OCI-LY7 (cell line): ENCODE results near the gene CAMK4.

Source experiments
- EZH2phosphoT487 ChIP-seq: fragments of 200-600 bp; sonication (generic); IDR thresholded peaks from 2 replicates; pipeline ENCODE4 v1.6.1; 2018; ENCODE audit warnings: low read depth, borderline replicate concordance, mild to moderate bottlenecking, mixed run types, antibody characterized with exemption, low read length, moderate library complexity, mixed read lengths
- TF ChIP-seq, protein P1 (sequence below): fragments of 200-600 bp; sonication (generic); conservative IDR thresholded peaks from 2 replicates; pipeline ENCODE4 v1.5.1; 2014; ENCODE audit warnings: mild to moderate bottlenecking, antibody characterized with exemption, low read length, moderate library complexity, mixed read lengths

DNA sequence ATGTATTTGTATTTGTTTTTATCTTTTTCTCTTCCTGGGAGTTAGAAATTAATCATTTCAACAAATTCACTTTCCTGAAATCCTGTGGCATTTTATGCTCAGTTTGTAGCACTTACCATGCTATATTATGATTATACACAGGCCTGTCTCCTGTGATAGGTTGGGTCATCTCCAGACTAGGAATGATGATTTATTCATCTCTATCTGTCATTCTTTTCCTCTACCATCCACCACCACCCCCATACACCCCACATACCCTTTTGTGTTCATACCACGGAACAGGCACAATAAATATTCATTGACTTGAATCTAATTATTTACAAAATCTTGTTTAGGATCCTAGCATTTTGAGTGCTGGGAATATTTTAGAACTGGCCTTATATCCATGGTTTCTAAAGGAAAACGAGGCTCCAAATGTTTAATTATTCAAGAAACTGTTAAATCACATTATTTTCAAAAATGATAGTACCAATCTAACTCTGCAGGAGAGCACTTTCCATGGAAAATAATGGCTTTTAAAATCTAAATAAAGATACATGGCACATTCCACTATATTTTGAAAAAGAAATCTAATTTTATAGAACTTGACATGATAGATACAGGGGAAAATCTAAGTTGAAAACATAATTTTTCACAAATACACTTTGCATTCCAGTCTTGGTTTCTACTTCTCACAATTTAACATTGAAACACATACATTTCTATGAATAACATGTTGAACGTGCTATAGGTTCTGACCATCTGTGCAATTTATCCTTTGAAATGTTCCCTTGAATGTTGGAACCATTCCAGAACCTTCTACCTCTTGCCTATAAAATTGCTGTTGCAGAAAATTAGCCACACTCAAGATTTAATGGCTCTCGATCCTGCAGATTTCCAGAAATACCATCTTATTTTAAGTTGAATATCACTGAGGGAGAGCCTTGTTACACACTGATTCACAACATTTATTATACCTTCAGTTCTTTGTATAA, 198.8 kb downstream of the CAMK4 start:
- TF ChIP-seq, protein P1, sequence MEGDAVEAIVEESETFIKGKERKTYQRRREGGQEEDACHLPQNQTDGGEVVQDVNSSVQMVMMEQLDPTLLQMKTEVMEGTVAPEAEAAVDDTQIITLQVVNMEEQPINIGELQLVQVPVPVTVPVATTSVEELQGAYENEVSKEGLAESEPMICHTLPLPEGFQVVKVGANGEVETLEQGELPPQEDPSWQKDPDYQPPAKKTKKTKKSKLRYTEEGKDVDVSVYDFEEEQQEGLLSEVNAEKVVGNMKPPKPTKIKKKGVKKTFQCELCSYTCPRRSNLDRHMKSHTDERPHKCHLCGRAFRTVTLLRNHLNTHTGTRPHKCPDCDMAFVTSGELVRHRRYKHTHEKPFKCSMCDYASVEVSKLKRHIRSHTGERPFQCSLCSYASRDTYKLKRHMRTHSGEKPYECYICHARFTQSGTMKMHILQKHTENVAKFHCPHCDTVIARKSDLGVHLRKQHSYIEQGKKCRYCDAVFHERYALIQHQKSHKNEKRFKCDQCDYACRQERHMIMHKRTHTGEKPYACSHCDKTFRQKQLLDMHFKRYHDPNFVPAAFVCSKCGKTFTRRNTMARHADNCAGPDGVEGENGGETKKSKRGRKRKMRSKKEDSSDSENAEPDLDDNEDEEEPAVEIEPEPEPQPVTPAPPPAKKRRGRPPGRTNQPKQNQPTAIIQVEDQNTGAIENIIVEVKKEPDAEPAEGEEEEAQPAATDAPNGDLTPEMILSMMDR: no peak
- TF ChIP-seq EZH2phosphoT487: no peak
